Measurements from ENCODE around the gene PTPRD.

Gene PTPRD

GRCh38 chr9:8570776-8571175, 2042.0 kb downstream of the PTPRD start:
- no peak for DNase-seq (ENCODE audit: low read depth)

GRCh38 chr9:8569823-8570222, 2043.0 kb downstream of the PTPRD start:
- DNase-seq (ENCODE audit: low read depth), result no peak

GRCh38 chr9:8567963-8568579, 2044.7 kb downstream of the PTPRD start:
- DNase-seq (ENCODE audit: low read depth), result no peak

DNA sequence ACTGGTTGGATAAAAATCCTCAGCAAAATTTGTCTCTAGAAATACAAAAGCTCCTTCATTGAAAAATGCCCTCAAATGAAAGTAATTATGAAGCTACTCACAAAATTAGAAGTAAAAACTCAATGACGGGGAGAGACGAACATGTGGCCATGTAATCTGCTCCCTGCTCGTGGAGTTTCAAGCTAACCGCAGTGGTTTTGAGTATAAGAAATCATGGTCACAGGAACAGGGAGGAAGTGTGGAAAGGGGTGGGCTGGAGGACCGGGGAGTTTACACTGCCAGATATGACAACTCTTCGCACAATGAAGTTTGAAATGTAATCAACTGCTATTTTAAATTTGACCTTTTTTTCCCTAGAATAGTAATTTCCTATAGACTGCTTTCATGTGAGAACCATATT, 2047.8 kb downstream of the PTPRD start:
- DNase-seq (ENCODE audit: low read depth), result no peak

DNA sequence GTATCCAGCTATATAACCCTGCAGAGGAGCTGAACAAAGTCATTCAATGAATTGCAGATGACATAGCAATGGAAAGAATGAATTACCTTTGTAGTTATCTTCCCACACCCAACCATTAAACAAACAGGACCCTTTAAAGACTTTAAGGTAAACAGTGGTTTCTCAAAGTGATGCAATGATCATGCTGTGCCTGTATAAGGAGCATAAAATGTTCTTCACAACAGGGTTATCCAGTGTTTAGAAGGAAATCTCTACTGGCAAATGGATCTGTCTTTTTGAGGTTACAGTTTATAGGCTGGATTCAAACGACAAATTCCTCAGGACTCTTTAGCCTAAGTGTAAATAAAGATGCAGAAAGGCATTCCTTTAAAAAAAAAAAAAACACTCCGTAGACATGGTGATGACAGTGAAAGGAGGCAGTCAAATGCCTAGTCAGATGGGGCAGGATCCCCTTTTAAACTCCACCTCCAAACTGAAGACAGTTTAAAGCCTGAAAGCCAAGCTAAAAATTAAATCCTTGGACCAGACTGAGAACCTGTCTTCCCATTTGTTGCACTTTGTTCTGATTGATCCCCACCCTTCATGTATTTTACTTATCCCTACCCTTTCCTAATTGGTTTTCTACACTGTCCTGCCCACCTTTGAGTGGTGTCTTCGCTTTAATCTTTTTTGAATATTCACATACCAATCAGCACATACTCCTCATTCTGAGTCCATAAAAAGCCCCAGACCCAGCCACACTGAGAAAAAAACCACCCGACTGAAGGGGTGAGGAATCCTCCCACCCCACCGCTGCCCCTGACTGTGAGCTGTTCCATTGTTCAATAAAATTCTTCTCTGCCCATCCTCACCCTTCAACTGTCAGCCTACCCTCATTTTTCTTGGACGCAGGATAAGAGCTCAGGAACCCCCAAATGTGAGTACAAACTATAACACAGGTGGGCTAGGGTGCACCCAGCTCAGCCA, 2052.0 kb downstream of the PTPRD start:
- no peak for DNase-seq (ENCODE audit: low read depth)

GRCh38 chr9:8558176-8558575, 2054.6 kb downstream of the PTPRD start:
- DNase-seq (ENCODE audit: low read depth), result no peak

DNA sequence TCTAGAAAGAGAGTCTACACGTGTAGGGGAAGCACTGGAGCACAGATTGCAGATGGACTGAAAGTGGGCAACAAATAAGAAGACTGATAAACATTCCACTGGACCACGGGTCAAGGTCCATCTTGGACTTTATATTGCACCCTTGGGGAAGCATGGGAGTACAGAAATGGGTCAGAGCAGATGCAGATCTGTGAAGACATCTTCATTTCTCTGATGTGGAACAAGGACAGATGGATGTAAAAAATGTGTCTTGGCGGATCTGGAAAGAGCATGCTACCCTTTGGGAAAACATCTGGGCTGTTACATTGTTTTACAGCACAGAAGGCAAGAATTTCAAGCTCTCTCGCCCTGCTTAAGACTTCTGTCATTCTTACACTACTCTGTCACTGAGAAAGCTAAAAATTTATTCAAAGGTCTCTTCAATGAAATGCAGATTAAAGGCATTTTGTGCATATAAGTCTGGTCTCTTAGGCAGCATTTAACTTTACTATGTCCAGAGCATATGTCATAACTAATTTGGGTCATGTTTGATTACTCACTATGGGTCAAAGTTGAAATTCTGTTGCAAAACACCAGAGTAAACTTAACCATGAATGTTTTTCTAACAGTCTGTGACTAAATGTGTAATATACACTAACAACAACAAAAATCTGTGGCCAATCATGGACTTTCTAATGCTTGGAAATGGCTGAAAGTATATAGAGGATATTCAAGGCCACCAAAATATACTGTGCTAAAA, 2056.9 kb downstream of the PTPRD start:
- no peak for DNase-seq (ENCODE audit: low read depth)

GRCh38 chr9:8553444-8553843, 2059.4 kb downstream of the PTPRD start:
- no peak for DNase-seq (ENCODE audit: low read depth)

- no peak for DNase-seq (ENCODE audit: low read depth)
Observed at GRCh38 chr9:8552732-8553131, 2060.1 kb downstream of the PTPRD start.

DNA sequence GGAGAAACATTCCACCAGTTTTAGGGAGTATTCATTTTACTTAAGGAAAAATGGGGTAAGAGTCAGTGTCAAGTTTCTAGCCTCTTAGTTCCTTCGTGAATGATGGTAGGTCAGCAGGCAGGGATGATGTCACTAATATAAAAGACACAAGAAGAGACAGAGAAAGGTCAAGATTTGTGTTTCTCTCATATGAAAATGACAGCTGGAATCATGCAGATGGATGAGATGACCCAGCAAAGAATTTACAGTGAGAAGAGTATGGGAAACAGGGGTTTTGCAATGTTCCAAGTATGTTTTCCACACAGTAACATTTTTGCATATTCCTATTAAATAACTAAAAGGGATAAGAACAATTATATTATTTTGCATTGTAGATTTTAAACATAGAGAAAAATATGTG, 2063.6 kb downstream of the PTPRD start:
- DNase-seq (ENCODE audit: low read depth), result no peak

DNA sequence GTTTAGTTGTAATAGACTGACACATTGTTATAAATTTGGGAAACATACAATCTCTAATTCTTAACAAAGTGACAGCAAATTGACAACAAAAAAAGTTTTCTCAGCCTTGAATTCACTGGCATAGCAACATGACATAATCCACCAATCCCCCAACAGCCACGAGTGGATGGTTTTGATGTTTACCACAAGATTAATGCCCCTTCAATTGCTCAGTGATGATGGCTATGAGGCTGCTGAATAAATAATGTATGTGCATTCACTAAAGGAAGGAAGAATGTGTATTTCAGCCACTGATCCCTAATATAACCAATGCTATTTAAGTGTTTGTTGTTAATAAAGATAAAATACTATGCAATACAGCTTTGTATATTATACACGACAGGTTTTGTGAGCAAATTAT, 2069.6 kb downstream of the PTPRD start:
- no peak for DNase-seq (ENCODE audit: low read depth)

DNA sequence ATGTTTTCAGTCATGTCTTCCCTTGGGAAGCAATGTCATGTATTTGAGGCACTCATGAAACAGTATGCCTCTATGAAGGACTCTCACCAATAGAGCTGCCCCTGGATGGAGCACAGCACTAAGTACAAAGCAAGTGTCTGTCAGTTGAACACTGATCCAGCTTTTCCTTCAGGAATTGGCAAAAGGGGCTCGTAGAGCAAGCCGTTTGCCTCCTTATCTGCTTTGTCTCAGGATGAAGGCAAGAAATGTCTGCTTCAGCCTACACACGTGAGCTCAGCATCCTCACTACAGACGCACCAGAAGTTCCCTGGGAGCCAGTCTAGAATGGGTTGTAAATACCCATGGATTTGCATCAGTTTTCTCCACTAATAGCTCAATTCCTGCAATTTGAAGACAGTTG, 2070.3 kb downstream of the PTPRD start:
- no peak for DNase-seq (ENCODE audit: low read depth)

DNA sequence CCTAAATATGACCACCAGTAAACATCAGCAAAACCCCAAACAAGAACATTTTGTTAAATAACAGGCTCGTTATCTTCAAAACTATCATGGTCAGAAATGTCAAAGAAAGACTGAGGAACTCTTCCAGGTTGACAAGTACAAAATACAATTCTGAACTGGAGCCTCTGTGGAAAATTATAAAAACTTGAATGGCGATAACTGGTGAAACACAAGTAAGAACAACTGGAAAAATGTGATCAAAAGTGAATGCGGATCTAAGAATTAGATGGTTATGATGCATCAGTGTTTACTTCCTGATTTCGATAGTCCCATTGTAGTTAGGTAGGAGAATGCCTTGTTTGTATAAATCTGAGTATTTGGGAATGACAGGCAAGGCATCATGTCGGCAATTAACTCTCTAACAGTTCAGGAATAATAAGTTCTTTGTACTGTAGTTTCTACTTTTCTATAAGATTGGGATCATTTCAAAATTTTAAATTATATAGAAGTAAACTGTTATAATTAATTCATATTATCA, 2073.1 kb downstream of the PTPRD start:
- no peak for DNase-seq (ENCODE audit: low read depth)

DNA sequence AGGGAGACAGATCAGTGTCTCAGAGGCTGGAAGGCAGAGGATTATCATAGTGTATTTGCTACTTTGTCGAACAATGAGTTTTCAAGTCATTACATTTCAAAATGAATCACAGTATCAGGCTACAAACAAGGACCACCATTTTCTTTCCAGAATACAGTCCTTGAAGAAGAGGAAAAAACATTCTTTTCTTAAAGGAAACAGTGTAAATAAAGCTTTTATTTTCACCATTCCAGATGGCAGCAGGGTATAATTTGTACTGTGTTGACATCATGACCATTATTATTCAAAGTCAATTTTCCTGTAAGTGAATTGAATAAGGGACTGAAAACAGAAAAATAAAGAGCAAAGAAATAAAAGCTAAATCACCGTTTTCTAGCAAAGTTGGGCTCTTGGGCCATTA, 2076.0 kb downstream of the PTPRD start:
- no peak for DNase-seq (ENCODE audit: low read depth)

DNA sequence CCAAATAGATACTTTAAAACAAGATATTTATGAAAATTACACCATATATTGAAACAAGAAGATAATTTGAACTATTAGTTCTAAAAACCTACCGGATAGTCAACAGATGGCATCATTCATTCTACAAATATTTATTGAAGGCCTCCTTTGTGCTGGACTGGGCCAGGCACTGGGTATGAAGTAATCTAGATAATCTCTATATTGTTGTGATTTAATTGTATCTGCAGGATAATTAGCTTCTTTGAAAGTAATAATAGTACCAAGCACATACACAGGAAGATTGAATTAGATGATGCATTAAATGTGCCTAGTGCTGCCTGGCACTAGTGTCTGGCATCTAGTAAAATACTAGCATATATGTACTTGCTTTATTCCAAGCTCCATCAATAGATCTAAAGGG, 2078.0 kb downstream of the PTPRD start:
- no peak for DNase-seq (ENCODE audit: low read depth)

DNA sequence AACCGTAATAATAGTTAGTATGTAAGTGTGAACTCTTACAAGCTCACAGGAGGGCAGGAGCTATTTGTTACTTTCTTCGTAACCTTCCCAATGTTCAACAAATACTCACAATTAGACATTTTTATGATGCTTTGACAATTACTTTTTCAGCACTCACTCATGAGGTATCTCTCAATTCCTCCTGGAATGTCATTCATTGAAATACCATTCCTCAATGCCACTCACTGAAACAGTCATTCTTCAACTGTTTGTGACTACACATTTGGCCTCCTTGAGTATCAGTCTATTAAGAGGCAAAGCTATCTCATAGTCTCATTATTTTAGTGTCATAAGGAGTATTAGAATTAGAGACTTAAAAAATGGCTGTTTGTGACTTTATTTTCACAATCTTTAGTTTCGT, 2079.1 kb downstream of the PTPRD start:
- no peak for DNase-seq (ENCODE audit: low read depth)

DNA sequence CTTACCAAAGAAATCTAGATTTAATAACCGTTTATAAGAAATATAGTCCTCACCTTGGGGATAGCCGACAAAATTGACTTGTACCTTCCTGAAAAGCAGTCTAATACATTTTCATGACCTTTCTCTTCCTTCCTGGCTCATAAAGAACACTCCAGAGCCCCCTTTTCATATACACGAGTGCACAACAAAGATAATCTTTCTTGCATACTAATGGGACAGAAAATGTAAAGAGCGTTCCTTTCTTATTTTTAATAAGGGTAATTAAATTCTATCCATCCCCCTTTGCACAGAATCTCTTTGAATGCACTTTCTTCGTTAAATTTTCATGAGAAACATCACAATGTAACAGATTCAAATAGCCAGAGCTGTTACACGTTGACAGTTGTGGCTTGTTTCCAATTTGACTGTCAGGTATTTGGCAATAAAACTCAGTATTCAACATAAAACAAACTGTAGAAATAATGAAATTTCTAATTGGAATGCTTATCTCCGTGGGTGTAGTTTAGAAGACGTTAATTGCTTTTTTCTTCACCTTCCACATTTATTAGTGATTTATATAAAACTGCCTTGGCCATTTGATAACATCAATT, 2080.9 kb downstream of the PTPRD start:
- DNase-seq (ENCODE audit: low read depth), result no peak

- DNase-seq (ENCODE audit: low read depth), result no peak
Observed at GRCh38 chr9:8521112-8521511, 2091.7 kb downstream of the PTPRD start.

DNA sequence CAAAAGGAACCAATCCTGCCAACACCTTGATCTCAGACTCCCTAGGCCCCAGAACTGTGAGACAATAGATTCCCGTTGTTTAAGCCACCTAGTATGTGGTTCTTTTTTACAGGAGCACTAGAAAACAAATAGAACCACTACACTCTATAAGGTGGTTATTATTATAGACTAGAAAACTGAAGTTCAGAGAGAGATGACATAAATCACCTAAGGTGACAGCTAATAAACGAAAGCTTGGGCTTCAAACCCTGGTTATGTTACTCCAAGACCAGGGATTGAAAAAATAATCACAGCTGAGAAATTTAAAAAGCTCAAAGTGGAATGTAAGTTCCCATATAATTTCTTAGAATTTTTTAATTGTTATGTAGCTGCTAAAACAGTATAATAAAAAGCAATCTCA, 2097.1 kb downstream of the PTPRD start:
- no peak for DNase-seq (ENCODE audit: low read depth)

GRCh38 chr9:8514760-8515159, 2098.0 kb downstream of the PTPRD start:
- no peak for DNase-seq (ENCODE audit: low read depth)

DNA sequence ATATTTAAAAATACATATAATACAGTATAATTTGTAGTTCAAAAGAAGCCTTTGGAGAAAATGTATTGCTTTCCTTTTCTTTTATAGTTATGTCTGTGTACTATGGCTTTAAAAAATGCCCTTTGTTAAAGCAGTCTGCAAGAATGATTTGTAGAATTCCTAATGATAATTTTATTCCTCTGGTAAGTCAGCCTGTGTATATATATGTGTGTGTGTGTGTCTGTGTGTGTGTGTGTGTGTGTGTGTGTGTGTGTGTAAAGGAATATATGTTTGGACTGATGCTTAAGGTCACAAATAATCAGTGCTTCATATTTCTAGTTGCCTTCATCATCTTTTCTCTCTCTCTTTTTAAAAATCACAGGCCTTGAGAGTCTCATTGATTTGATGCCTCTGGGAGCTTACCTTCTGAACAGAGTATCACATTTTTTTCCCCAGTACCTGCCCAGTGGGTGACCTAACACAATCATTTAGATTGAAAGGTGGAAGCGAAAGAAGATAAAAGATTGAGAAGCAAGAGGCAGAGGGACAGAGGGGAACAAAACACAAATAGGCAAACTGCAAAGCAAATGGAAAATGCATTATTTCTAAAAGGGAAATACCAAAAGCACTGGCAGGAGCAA, 2104.0 kb downstream of the PTPRD start:
- no peak for DNase-seq (ENCODE audit: low read depth)

GRCh38 chr9:8494571-8494970, 2118.2 kb downstream of the PTPRD start:
- no peak for DNase-seq (ENCODE audit: low read depth)
